Activated T-helper 1 cell treated with anti-CD3 and anti-CD28 coated beads, Interleukin-12 subunit alpha, Interleukin-12 subunit beta, Interleukin-2, Interleukin-4 antibody, amounts not matched to agents 30 ng/mL and 10 ng/mL and 1 ng/mL, durations not matched to agents 14 hours and 24 hours and 36 hours (primary cell): ENCODE results near the gene CA9. TPM values are rescaled to one million over a fixed set of nuclear protein-coding genes. Genes with fewer than 3 reads are reported as not detected.

Source experiments
- DNase-seq: peaks from one replicate; pipeline ENCODE4 v3.0.0; 2021; ENCODE audit warnings: low spot score
- H3K27ac Mint-ChIP-seq: one replicate; pipeline ENCODE4 v1.8.0; 2021; ENCODE audit warnings: mild to moderate bottlenecking, mixed read lengths
- H3K27me3 Mint-ChIP-seq: one replicate; pipeline ENCODE4 v1.8.0; 2022; ENCODE audit warnings: mild to moderate bottlenecking, moderate library complexity, mixed read lengths; ENCODE audit not compliant: insufficient read depth
- H3K36me3 Mint-ChIP-seq: one replicate; pipeline ENCODE4 v1.8.0; 2021; ENCODE audit warnings: low read depth, mixed read lengths
- H3K4me1 Mint-ChIP-seq: one replicate; pipeline ENCODE4 v1.8.0; 2021; ENCODE audit warnings: low read depth, mixed read lengths
- H3K4me3 Mint-ChIP-seq: one replicate; pipeline ENCODE4 v1.8.0; 2021; ENCODE audit warnings: mild to moderate bottlenecking, moderate library complexity, mixed read lengths
- H3K9me3 Mint-ChIP-seq: one replicate; pipeline ENCODE4 v1.8.0; 2021; ENCODE audit warnings: mixed read lengths
- intact Hi-C: fragments of 100-400 bp; cut with micrococcal nuclease; formaldehyde crosslinking; loops from one replicate; pipeline ENCODE4 v1.15.1; 2024
- total RNA-seq: library from RNA; stranded (reverse); gene quantifications from 2 replicates; pipeline ENCODE4 v1.2.3, GENCODE V29; 2022

Gene CA9
- total RNA-seq, 1 donor from 2014 or later, result not detected

GRCh38 chr9:35656831-35657545 lies 16.7 kb upstream of the CA9 start:
- peaks cover 21% of the 10 kb centered on the region for H3K36me3 Mint-ChIP-seq
- peak overlapping the region; percentile 99 for H3K27ac Mint-ChIP-seq
- no peaks in the 10 kb centered on the region for H3K9me3 Mint-ChIP-seq

DNA sequence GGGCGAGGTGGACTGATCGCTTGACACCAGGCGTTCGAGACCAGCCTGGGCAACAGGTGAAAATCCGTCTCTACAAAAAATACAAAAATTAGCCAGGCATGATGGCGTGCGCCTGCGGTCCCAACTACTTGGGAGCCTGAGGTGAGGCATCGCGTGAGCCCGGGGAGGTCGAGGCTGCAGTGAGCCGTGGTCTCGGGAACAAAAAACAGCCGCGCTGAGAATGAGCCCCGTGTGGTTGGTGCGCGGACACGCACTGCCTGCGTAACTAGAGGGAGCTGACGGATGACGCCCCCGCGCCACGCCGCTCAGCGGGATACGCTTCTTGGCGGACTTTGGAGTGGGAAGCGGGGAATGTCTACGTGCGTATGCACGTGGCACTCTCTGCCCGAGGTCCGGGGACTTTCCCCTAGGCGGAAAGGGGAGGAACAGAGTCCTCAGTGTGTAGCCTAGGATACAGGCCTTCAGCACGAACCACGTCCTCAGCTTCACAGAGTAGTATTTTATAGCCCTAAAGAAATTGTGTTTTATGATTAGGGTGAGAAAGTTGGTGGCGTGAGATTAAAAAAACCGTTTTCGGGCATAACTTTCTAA lies 16.1 kb upstream of the CA9 start, which contains the start of gene RMRP:
Gene RMRP, minus strand, starts transcription at position 474 of the 591 bp plus-strand sequence.
- peaks cover 59% of the 10 kb centered on the region for H3K4me1 Mint-ChIP-seq
- H3K4me3 Mint-ChIP-seq, result peak within 1 kb of the TSS; percentile 84
- peaks cover 25% of the 10 kb centered on the region for H3K36me3 Mint-ChIP-seq
- peak within 1 kb of the TSS; percentile 99 for H3K27ac Mint-ChIP-seq
- H3K27me3 Mint-ChIP-seq, result peaks cover 2% of the 10 kb centered on the region
- intact Hi-C loops, result loop anchor here (1.0 to 2.0 kb wide), 7 partner anchors 8 to 546 kb away; partner anchors contain the start of genes CREB3, HINT2 and TLN1
- DNase-seq, result peak; percentile 88
- no peaks in the 10 kb centered on the region for H3K9me3 Mint-ChIP-seq

More at GRCh38 chr9:35656831-35657545, 16.7 kb upstream of the CA9 start:
- Mint-ChIP-seq H3K27me3 (peaks cover 2% of the 10 kb centered on the region), H3K4me3 (peak overlapping the region; percentile 84), H3K4me1 (peaks cover 56% of the 10 kb centered on the region)
- no peak for DNase-seq
- intact Hi-C loops, result loop anchor here (1.0 kb wide), 4 partner anchors 8 to 546 kb away; partner anchors contain the start of genes CREB3 and TLN1

GRCh38 chr9:35658137-35658967 lies 15.4 kb upstream of the CA9 start, which contains the start of gene CCDC107:
CCDC107 (plus strand) TSS chr9:35658292; CDS start chr9:35658380, 88 bp downstream.
- Mint-ChIP-seq H3K4me1 (peaks cover 66% of the 10 kb centered on the region), H3K4me3 (peak within 1 kb of the TSS; percentile 84), H3K9me3 (no peaks in the 10 kb centered on the region), H3K36me3 (peaks cover 26% of the 10 kb centered on the region), H3K27ac (peak within 1 kb of the TSS; percentile 99), H3K27me3 (peaks cover 2% of the 10 kb centered on the region)
- intact Hi-C loops, result loop anchor here (1.0 to 2.0 kb wide), 3 partner anchors 32 to 156 kb away; partner anchors contain the start of gene HINT2
- DNase-seq, result peak; percentile 80

DNA sequence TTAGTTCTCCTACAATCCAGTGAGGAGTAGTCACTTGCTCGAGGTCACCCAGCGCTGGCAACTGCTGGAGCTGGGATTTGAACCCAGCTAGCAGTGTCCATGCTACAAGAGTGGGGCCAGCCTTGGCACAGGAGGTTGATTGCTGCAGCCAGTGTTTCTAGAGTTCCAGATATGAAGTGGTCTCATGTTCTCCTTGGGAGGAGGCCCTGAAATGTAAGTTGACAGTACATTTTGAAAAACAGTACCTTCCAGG lies 14.8 kb upstream of the CA9 start:
- peak overlapping the region; percentile 84 for H3K4me3 Mint-ChIP-seq
- peaks cover 26% of the 10 kb centered on the region for H3K36me3 Mint-ChIP-seq
- H3K27ac Mint-ChIP-seq, result peak overlapping the region; percentile 66
- intact Hi-C loops, result loop anchor here (1.0 to 2.0 kb wide), 3 partner anchors 32 to 156 kb away; partner anchors contain the start of gene HINT2
- H3K9me3 Mint-ChIP-seq, result no peaks in the 10 kb centered on the region
- H3K4me1 Mint-ChIP-seq, result peaks cover 71% of the 10 kb centered on the region
- DNase-seq, result no peak
- H3K27me3 Mint-ChIP-seq, result peaks cover 2% of the 10 kb centered on the region

DNA sequence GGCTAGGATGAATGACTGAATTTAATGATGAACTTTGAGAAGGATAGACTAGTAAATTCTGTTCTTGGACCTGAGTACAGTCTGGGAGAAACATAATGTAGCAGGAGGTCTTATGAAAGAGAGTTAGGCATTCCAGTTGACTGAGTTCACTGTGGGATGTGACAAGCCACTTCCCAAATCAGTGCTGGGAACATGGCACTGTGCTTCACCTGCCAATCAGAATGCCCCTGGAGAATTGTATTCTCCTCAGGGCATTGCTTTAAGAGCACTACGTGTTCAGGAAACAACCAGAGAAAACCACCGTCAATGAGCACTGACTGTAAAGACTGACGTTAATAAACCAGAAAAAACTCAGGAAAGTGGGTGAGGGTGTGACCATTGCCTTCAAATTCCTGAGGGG lies 14.4 kb upstream of the CA9 start:
- peaks cover 2% of the 10 kb centered on the region for H3K27me3 Mint-ChIP-seq
- DNase-seq, result no peak
- H3K9me3 Mint-ChIP-seq, result no peaks in the 10 kb centered on the region
- H3K27ac Mint-ChIP-seq, result peak overlapping the region; percentile 66
- H3K4me1 Mint-ChIP-seq, result peaks cover 76% of the 10 kb centered on the region
- H3K36me3 Mint-ChIP-seq, result peaks cover 26% of the 10 kb centered on the region
- H3K4me3 Mint-ChIP-seq, result peak overlapping the region; percentile 84
- intact Hi-C loops, result loop anchor here (2.0 kb wide), 2 partner anchors 31 to 155 kb away; partner anchors contain the start of gene HINT2

DNA sequence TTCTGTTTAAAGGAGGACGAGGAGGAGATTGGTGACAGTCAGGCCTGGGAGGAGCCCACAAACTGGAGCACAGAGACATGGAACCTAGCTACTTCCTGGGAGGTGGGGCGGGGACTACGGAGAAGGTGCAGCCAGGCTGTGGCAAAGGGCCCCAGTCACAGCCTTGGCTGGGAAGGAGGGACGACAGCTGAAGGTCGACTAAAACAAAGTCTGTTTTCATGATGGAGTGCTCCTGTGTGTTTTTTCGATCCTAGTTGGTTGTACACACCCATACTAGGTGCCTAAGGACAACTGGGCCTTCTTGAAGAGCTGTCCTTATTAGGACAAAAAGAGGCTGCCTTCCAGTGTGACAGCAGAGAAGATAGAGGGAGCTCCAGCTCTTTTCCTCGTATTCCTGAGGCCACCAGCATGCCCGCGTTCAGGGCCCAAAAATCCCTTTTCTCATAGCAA lies 12.7 kb upstream of the CA9 start:
- H3K9me3 Mint-ChIP-seq, result no peaks in the 10 kb centered on the region
- peak overlapping the region; percentile 58 for H3K27ac Mint-ChIP-seq
- DNase-seq, result no peak
- H3K4me1 Mint-ChIP-seq, result peaks cover 78% of the 10 kb centered on the region
- H3K36me3 Mint-ChIP-seq, result peaks cover 26% of the 10 kb centered on the region
- intact Hi-C loops, result no loop called here
- peaks cover 2% of the 10 kb centered on the region for H3K27me3 Mint-ChIP-seq
- peak overlapping the region; percentile 60 for H3K4me3 Mint-ChIP-seq

DNA sequence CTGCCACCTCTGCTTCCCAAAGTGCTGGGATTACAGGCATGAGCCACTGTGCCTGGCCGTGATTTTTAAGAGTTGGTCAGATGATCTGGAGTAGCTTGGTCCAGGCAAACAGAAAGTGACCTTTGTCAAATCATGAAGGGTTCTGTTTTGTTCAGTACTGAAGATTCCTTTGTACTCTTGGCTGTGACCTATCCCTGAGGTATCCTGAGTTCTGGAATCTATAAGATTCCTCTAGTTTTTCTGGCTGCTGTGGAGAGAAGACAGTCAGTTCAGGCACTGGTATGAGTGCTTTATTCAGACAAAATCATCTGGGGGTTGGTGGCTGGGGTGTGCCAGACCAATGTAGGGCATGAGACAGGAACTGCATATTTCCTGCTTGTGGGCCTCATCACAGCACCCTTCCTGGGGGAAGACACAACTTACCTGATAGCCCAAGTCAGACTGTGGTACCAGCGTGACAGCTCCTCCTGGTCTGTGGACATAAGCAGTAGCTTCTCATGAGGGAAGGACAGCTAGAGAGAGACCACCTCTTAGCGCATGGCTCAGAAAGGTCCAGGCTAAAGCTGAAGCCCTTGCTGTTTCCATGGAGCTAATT lies 11.9 kb upstream of the CA9 start:
- no peak for DNase-seq
- H3K9me3 Mint-ChIP-seq, result no peaks in the 10 kb centered on the region
- H3K27ac Mint-ChIP-seq, result peak overlapping the region; percentile 47
- peaks cover 28% of the 10 kb centered on the region for H3K36me3 Mint-ChIP-seq
- H3K27me3 Mint-ChIP-seq, result peaks cover 2% of the 10 kb centered on the region
- peaks cover 76% of the 10 kb centered on the region for H3K4me1 Mint-ChIP-seq
- H3K4me3 Mint-ChIP-seq, result peak overlapping the region; percentile 66
- intact Hi-C loops, result no loop called here

GRCh38 chr9:35662437-35662836 lies 11.3 kb upstream of the CA9 start:
- intact Hi-C loops, result no loop called here
- Mint-ChIP-seq H3K4me1 (peaks cover 70% of the 10 kb centered on the region), H3K9me3 (no peaks in the 10 kb centered on the region), H3K36me3 (peaks cover 28% of the 10 kb centered on the region), H3K27ac (peak overlapping the region; percentile 80), H3K4me3 (peak overlapping the region; percentile 66), H3K27me3 (peaks cover 2% of the 10 kb centered on the region)
- no peak for DNase-seq

- H3K4me3 Mint-ChIP-seq, result peak within 1 kb of the TSS; percentile 88
- H3K27ac Mint-ChIP-seq, result peak within 1 kb of the TSS; percentile 79
- no peaks in the 10 kb centered on the region for H3K27me3 Mint-ChIP-seq
- DNase-seq, result peak; percentile 76
- H3K4me1 Mint-ChIP-seq, result peaks cover 53% of the 10 kb centered on the region
- H3K9me3 Mint-ChIP-seq, result no peaks in the 10 kb centered on the region
- intact Hi-C loops, result loop anchor here (1.0 to 2.0 kb wide), 2 partner anchors 18 to 24 kb away; no protein-coding TSS in a partner anchor
- H3K36me3 Mint-ChIP-seq, result peaks cover 20% of the 10 kb centered on the region
These were observed 8.9 kb upstream of the CA9 start, which contains the start of gene ARHGEF39 for GRCh38 chr9:35664531-35665470. ARHGEF39 (minus strand) TSS chr9:35665195; CDS start chr9:35665169, 26 bp downstream.

- H3K4me1 Mint-ChIP-seq, result peaks cover 47% of the 10 kb centered on the region
These were observed 8.3 kb upstream of the CA9 start for GRCh38 chr9:35665471-35665818.

GRCh38 chr9:35666045-35666444 lies 7.7 kb upstream of the CA9 start:
- intact Hi-C loops, result no loop called here
- no peak for DNase-seq
- no peaks in the 10 kb centered on the region for H3K9me3 Mint-ChIP-seq
- peak overlapping the region; percentile 88 for H3K4me3 Mint-ChIP-seq
- H3K36me3 Mint-ChIP-seq, result peaks cover 9% of the 10 kb centered on the region
- H3K27me3 Mint-ChIP-seq, result no peaks in the 10 kb centered on the region
- peaks cover 41% of the 10 kb centered on the region for H3K4me1 Mint-ChIP-seq
- H3K27ac Mint-ChIP-seq, result peak overlapping the region; percentile 45

More at GRCh38 chr9:35665471-35665818, 8.3 kb upstream of the CA9 start:
- Mint-ChIP-seq H3K27me3 (no peaks in the 10 kb centered on the region), H3K27ac (peak overlapping the region; percentile 59), H3K9me3 (no peaks in the 10 kb centered on the region), H3K4me3 (peak overlapping the region; percentile 88), H3K36me3 (peaks cover 15% of the 10 kb centered on the region)
- no peak for DNase-seq
- intact Hi-C loops, result loop anchor here (1.0 to 2.0 kb wide), 2 partner anchors 19 to 23 kb away; no protein-coding TSS in a partner anchor
